NOMO-1 (cell line): Measurements from ENCODE around the gene TRIM14.
A peak's percentile ranks its signal among the peaks of the same experiment; 100 is the strongest.
"Not testable (repeated sequence)": the region's sequence is repeated elsewhere in the genome, so short reads cannot be mapped to it uniquely, and the experiment has no call there.

Source experiments
- DNase-seq, 2 experiments: peaks; one replicate each; lab custom pipeline; 2025; ENCODE audit not compliant: unreplicated experiment in 2 of 2; lab: John Stamatoyannopoulos, UW

TRIM14 gene

GRCh38 chr9:98117097-98117496, 1.9 kb downstream of the TRIM14 start:
- not testable (repeated sequence) for DNase-seq

DNA sequence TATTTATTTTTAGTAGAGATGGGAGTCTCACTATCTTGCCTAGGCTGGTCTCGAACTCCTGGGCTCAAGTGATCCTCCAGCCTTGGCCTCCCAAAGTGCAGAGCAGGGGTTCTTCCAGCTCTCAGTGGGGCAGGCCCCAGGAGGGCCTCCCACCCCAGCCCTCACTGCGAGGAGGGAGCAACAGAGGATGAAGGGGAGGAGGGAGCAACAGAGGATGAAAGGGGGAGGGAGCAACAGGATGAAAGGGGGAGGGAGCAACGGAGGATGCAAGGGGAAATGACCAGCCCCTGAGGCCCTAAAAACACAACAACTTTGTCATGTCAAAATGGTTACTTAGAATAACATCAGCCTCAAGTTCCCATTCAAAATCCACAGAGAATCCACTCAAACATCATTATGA, 10.0 kb downstream of the TRIM14 start:
- no peak for DNase-seq

DNA sequence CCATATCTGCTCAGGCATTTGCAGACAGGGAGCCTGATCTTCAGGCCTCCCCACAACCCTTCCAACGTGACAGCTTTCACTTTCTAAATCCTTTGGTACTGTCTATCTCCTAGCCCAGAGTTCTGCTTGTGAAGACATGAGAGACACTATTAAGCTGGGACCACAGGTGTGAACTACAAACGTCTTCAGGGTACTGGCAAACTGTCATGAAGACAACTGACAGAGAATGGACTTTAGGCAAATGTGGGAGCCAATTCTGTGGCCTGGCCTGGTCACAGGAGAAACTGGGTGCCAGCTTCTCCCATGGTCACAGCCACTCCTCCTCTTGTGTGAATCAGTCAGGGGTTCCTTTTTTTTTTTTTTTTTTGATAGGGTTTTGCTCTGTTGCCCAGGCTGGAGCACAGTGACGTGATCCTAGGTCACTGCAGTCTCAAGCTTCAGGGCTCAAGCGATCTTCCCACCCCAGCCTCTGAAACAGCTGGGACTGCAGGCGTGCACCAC, 10.4 kb downstream of the TRIM14 start:
- peak; percentile 38 to 56 for DNase-seq

DNA sequence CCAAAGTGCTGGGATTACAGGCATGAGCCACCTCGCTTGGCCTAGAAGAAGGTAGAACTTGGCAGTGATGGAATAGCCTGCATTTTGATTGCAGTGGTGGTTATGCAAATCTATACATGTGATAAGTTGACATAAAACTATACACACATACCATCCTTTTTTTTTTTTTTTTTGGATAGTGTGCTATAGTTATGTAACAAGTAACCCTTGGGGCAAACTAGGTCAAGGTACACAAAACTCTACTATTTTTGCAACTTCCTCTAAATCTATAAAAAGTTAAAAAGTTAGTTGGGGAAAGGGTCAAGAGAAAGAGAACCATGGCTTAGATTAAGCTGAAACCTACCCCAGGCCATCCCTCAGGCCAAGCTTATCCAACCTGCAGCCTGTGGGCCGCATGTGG, 11.1 kb downstream of the TRIM14 start:
- peak; percentile 66 to 72 for DNase-seq

DNA sequence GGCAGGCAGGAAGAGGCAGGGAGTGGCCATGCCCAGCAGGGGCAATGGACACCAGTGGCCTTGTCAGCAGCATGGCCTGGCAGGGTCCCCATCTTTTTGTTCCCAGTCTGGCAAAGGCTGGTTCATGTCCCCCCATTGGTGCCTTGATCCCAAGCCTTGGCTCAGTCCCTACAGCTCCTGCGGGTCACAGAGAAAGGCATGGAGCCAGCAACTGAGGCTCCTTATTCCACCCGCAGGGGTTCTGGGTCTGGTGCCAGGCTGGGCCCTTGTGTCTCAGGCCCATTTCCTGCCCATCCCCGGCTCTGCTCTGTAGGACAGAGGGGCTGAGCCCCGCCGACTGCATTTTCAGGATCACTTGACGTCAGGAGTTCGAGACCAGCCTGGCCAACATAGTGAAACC, 14.0 kb downstream of the TRIM14 start:
- DNase-seq = no peak

DNA sequence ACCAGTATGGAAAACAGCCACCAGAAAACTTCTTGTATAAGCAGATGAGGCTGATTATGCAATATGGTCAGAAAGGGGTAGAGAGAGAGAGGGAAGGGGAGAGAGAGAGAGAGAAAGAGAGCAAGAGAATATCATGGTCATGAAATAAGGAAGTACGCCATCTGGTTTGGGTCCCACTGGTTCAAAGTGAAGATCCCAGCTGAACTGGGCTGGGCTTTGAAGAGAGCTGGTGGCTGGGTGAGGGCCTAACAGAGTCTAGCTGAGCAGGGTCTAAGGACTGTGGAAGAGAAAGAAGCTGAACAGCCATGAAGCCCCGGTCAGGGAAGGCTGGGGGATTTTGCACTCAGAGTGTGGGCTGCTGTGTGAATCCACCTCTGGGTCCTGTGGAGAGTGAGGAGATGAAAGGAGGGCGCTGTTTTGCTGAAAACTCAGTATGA, 14.6 kb downstream of the TRIM14 start:
- DNase-seq = peak; percentile 70 to 87

- DNase-seq = no peak
Observed at GRCh38 chr9:98101868-98102273, 17.2 kb downstream of the TRIM14 start.

GRCh38 chr9:98101416-98101815, 17.6 kb downstream of the TRIM14 start:
- no peak for DNase-seq

DNA sequence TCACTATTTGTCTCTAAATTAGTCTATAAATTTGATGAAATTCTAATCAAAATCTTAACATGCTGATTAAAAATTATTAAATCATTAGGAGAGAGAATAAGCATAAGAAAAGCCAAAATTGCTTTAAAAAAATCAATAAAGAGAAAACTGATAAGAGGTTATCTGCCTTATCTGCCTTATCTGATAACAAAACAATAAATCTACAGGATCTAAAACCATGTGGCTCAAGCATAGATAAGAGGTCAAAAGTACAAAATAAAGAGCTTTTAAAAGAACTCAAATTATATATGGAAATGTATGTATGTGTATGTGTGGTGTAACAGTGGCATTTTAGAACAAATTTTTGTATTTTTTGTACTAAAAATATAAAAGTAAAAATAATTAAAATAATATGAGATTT, 18.6 kb downstream of the TRIM14 start:
- no peak for DNase-seq

GRCh38 chr9:98099898-98100297, 19.1 kb downstream of the TRIM14 start:
- DNase-seq = no peak

DNA sequence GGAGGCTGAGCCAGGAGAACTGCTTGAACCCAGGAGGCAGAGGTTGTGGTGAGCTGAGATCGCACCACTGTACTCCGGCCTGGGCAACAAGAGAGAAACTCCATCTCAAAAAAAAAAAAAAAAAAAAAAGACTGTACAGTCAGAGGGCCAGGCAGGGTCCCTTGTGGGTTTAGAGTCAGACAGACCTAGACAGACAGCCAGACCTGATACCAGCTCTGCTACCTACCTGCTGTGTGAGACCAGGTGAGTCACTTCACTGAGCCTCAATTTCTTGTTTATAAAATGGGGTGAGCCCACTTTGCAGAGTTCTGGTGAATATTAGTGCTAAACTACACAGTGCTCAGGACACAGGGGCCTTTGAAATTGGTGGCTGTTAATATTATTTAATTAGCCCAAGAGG, 19.7 kb downstream of the TRIM14 start:
- DNase-seq = no peak

- no peak for DNase-seq
Observed at GRCh38 chr9:98097836-98098235, 21.2 kb downstream of the TRIM14 start.

DNA sequence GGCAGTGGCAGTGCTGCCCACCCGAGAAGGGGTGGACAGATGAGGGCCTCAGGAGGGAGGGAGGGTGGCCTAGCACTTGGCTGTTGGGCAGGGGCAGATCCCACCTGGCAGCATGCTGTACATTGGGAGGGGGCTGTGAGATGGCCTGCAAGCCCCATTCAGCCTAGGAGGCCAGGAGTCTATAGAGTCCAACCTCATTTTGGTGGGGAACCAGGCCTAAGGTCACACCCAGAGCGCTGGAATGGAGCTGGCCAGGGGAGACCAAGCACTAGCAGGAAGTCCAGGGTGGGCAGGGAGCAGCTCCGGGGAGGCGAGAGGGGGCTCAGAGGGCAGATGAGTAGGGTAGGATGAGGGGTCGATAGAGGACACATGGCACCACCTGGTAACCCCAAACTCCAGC, 22.9 kb downstream of the TRIM14 start:
- DNase-seq = no peak

- DNase-seq = no peak
Observed at GRCh38 chr9:98095401-98095800, 23.6 kb downstream of the TRIM14 start.

DNA sequence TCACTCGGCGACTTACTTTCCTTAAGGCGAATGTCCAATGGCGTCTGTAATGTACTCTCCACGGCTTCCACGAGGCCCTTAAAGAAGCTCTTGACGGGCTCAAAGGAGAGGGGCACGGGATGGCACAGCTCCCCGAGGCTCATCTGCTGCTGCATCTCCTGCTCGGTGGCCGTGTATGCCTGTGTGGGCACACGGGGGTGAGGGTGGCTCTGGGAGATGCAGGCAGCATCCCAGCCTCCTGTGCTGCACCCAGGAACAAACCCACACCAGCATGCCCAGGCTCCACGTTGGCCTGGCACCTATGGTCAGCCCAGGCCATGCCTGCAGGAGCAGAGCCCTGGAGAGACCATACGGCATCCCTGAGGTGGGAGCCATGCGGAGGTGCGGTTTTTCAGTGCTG, 24.2 kb downstream of the TRIM14 start:
- no peak for DNase-seq

DNA sequence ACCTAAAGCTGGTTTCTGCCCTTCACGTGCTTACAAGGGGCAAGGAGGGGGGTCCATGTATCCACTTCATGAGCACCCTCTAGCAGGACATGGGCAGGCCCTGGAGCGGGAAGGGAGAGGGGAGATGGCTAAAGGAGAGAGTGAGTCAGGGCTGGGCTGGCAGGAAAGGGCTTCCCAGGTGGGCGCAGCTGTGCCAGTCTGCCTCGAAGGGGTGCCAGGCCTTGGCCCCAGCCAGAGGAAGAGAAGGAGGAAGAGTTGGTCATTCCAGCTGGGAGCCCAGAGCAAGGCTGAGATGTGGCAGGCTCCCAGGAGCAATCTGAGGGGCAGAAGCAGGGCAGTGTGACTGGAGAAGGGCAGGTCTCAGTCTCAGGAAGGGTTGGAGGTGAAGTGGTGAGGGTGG, 24.7 kb downstream of the TRIM14 start:
- no peak for DNase-seq

GRCh38 chr9:98092613-98092931, 26.4 kb downstream of the TRIM14 start:
- no peak for DNase-seq

GRCh38 chr9:98091735-98092612, 27.0 kb downstream of the TRIM14 start:
- DNase-seq = no peak

GRCh38 chr9:98090674-98091073, 28.3 kb downstream of the TRIM14 start:
- DNase-seq = not testable (repeated sequence)

DNA sequence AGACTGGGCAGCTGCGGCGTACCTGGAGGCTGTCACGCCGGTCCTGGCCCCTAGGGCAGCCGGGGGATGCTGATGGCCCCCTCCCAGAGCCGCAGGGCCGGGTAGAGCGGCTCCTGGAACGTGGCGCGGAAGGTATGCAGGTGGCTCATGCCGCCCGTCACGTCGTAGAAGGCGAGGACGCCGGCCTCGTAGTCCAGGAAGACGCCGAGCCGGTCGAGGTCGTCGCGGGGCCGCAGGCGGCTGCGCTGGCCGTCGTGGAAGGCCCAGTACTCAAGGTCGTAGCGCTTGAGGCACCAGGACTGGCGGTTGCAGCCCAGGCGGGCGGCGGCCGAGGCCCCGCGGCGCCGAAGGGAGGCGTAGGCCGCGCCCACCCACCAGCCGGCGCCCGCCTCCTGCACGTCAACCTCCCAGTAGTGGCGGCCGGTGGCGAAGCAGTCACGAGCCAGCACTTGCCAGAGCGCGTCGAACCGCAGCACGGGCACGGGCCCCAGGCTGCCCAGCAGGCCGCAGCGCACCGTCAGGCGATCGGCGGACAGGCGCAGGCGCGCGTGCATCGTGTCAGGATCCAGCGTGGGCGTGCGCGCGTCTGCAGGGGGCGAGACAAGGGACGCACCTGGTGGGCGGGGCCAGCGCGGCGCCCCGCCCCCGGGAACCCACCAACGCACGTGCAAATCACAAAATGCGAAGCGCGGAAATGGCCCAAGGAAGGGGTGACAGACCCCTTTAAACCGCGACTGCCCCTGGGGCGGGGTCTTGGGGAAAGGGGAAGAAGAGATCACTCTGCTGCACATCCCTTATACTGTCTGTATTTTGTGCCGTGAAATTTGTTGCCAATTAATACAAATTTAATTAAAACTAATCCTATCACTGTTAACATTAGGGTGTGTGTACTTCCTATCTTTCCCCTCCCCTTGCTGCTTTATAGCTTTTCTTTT, 31.3 kb downstream of the TRIM14 start:
- no peak for DNase-seq

GRCh38 chr9:98086461-98086860, 32.6 kb downstream of the TRIM14 start:
- DNase-seq = no peak

- DNase-seq = no peak
Observed at GRCh38 chr9:98085944-98086343, 33.1 kb downstream of the TRIM14 start.
